ENCODE results near the gene SPAG16.
"Not testable (repeated sequence)": the region's sequence is repeated elsewhere in the genome, so short reads cannot be mapped to it uniquely, and the experiment has no call there.

The SPAG16 gene

DNA sequence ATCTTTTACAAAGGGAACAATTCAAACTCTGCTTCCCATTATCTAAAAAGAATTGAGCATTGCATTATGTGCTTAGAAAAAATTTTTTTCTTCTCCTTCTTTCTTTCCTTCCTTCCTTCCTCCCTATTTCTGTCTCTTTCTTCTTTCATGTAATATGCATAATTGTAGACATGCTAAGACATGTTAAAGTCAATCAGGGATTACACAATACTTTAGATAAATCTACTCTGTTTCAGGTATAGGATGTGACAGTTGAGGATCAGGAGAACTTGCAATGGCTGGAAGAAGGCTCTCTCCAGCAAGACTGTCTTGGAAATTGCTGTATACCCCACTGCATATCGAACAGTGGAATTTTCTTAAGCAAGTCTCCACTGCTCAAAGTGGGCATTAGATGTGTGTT is 9.0 kb upstream of the SPAG16 start:
- DNase-seq: no peak

DNA sequence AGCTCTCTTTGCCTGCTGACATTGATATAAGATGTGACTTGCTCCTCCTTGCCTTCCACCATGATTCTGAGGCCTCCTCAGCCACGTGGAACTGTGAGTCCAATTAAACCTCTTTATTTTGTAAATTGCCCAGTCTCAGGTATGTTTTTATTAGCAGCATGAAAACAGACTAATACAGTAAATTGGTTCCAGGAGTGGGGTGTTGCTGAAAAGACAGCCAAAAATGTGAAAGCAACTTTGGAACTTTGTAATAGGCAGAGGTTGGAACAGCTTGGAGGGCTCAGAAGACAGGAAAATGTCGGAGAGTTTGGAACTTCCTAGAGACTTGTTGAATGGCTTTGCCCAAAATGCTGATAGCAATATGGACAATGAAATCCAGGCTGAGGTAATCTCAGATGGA is 7.1 kb upstream of the SPAG16 start:
- DNase-seq: not testable (repeated sequence)

DNA sequence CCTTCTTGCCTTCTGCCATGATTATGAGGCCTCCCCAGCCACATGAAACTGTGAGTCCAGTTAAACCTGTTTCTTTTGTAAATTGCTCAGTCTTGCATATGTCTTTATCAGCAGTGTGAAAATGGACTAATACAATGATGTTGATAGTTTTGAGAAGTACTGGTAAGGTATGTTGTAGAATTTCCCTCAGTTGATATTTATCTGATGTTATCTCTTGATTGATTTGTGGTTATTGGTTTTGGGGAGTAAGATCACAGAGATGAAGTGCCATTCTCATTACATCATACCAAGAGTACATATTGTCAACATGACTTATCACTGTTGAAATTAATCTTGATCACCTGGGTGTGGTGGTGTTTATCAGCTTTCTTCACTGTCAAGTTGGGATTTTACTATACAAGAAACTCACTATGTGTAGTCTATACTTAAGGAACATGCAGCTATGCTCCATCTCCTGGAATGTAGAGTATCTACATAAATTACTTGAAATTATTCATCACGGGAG is 5.1 kb upstream of the SPAG16 start:
- no peak for DNase-seq

DNA sequence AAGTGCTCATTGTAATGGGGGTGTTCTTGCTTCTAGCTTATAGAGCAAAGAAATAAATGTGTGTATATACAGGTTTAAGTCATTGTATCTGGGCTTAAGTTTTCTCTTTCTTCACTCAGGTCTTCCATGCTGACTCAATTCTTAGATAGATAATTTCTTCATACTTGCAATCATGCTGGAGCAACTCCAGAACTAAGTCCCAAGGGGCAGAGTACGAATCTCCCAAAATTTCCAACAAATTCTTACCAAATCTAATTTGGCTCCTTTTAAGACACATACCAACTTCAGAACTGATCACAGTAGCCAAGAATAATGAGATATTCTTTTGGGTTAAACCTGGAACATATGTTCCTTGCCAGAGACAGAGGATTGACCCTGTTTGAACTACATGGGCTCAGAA is 4.3 kb upstream of the SPAG16 start:
- no peak for DNase-seq

DNA sequence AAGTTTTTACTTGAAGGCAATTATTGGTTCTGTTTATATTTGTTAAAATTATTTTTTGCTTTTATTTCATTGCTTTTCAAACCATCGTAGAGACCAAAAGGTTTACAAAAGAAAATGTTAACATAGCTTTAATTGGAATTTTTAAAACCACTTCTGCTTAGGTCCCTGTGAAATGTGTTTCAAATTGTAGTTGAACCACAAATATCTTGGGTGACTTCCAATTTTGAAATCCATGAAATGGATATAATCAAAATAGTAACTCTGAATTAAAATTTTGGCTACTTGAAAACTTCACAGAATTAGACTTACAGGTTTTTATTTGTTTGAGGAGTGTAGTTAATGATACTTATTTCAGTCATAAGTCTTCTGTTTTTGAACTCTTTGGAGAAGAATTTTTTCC is 3.1 kb upstream of the SPAG16 start:
- DNase-seq: no peak

DNA sequence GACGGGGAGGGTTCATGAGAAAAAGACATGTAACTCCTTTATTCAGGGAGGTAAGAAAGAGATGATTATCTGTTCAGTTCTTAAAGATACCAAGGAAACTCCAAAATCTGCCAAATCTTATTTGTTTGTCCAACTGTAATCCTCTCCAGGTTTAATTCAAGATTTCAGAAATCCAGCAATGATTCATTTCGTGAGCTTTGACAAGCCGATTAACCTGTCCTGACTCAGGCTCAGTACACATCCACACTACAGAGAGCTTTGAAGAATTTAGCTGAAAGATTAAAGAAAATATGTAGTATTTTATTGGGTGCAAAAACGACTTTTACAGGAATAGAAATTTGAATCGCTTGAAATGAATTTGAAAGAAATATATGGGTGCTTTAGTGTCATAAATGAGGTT is 1.1 kb downstream of the SPAG16 start:
- no peak for DNase-seq

DNA sequence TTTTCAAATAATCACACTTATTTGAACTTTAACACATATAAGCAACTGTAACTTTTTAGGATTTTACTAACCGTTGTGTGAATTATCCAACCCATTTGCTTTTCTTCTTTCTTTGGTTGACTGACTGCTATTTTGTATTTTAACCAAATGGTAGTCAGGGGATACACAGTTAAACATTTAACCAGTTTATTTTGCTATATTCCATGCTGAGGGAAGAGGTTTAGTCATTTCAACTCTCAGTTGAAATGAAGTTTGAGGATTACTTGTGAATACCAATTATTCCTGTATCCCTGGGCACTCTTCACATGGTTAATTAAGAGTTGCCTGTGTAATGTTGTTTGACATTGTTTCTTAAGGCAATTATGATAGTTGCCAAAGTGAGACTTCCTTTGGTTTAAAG is 1.9 kb downstream of the SPAG16 start:
- DNase-seq: no peak

DNA sequence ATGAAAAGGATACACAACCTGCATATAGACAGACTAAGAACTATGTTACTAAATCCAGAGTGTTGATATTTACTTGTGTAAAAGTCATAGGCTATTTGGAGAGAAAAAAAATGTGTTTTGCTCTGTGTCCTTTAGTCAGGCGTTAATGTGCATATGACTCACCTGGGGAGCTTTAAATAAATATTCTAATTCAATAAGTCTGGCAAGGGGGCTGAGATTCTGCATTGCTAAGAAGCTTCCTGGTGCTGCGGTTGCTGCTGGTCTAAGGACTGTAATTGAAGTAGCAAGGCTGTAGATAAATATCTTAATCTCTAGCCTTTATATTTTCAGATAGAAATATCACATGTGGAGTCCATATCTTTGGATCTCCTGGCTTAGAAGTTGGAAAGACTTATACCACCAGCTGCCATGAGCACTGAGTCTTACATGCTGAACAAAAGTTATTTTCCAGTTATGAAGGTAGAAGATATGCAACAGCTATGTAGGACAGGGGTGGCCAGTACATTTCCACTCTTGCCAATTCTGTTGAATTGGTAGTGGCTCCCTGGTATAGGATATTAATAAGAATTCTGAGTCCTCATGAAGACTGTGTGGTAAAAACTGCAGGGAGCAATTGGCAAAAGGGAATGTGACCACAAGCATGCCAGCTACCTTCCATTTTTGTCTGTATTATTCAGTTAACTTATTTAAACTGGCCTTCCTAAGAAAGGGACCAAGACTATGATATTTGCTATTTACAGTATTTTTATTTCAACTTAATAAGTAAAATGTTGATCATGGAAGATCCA is 4.8 kb downstream of the SPAG16 start:
- no peak for DNase-seq

DNA sequence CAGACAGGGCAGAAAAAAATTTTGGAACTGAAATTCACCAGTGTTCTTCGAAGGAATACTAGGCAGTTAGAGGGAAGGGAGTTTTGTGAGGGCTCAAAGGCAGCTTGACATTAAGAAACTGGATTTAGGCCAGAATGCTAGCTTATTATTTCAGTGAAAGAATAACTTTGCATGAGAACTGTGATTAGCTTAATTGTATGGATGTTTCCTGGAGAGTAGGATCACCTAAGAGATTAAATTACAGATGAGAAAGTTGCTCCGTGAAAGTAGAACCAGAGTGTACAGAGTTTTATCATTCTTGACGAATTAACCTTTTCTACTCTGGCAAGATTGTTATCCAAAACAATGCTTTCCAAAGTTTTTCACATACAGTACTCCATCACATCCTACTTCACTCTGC is 6.2 kb downstream of the SPAG16 start:
- no peak for DNase-seq

DNA sequence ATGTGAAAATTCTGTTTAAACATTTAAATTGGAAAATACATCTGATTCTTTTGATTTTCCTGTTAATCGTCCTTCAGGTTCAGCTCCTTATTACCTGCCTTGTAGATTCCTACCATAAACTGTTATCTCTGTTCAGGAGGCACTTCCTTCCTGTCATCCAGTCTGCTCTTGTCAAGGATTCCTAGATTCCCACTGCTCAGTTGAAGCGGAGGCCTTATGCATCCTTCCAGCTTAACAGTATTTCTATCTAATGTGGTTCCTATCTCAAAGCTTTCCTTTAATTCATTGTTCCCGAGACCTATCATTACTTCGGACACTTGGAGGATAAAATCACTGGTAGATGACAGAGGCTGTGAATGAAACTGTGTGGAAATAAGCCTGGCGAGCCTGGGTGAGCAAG is 12.0 kb downstream of the SPAG16 start:
- no peak for DNase-seq

DNA sequence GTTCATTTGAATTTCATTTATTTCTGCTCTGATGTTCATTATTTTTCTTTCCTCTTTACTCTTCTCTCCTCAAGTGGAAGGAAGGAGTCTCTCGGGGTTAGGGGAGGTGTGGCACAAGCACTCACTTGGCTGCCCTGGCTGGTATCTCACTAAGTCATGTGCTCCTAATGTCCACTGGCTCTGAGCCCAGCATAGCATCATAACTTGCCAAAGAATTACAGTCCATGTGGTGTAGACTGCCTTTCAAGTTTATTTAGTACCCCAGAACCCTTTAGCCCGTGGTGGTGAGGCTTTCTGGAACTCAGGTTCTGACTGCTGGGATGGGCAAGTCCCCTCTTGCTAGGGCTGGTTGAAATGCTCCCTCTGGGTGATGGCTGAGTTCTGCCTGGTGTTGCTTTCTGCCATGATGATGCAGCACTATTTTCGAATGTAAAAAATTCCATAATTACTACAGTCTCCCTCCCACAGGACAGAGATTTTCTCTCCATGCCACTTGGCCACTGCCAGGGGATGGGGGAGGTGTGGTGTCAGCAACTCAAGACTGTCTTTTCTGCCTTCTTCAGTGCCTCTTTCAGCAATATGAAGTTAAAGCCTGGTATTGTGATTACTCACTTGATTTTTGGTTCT is 22.2 kb downstream of the SPAG16 start:
- DNase-seq: no peak

DNA sequence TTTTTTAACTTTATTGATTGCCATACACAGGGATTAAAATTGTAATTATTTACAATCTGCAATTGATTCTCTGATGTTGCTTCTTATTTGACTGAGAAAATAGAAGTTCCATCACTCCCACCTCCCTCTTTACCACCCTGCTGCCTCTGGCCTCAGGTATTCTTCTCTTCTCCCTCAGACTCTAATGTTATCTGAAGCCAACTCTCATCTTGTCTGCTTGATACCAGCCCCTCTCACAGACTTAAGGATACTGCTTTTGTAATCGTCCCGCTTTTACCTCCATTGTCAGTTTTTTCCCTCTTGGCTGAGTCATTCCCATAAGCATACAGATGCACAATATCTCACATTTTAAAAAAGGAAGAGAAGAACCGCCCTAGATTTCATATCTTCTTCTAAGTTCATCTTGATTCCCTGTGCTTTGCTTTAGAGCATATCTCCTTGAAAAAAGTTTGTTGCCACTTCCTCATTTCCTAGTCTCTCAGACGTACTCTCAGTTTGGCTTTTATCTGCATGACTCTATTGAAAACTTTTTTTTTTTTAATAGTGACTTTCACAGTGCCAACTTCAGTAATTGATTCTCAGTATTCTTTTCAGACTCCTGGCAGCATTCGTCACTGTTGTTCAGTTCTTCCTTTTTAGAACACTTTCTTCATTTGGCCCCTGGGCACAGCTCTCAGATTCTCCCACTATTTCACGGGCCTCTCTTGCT is 31.1 kb downstream of the SPAG16 start:
- no peak for DNase-seq

DNA sequence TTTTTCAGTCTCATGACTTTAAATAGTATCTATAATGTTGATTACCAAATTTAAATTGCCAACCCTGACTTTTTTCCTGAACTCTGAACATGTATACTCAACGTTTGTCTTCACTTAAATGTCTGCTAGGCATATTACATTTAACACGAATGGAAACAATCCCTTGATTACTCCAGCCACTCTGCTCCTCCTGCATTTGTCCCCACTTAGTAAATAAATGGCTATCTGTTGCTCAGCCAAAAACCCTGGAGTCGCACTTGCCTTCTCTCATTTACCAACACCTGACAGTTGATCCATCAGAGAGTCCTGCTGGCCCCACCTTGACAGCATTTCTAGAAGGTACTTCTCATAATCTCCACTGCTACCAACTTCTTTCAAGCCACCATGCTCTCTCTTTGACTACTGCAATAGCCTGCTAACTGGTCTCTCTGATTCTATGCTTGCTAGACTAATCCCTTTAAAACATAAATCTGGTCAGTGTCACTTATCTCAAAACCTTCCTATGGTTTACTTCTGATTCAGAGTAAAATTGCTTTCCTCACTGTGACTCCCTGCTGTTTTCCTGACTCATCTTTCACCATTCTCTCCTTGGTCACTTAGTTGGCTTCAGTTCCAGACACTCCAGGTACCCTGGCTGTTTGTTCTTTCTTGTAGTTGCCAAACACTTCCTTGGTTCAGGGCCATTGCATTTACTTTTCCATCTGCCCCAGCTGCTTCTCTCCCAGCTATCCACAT is 31.9 kb downstream of the SPAG16 start:
- DNase-seq: no peak

DNA sequence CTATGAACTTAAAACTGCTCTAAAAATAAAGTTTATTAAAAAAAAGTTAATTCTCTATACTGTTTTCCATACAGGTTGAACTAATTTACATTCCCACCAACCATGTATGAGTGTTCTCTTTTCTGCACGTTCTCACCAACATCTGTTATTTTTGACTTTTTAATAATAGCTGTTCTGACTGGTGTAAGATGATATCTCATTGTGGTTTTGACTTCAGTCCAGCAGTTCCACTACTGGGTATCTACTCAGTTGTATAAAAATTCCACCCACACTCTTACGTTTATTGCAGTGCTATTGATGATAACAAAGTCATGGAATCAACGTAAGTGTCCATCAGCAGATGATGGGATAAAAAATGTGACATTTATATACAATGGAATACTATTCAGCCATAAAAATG is 33.7 kb downstream of the SPAG16 start:
- no peak for DNase-seq

DNA sequence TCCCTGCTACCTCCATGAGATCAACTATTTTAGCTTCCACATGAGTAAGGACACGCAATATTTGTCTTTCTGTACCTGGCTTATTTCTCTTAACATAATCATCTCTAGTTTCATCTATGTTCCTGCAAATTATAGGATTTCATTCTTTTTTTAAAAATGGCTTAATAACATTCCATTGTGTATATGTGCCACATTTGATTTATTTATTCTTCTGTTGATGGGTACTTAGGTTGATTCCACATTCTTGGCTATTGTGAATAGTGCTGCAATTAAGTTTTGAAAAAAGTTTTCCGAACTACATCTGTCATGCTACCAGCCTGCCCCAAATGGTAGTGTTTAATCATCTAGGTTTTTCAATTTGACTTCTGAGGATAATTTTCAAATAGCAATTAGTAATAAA is 36.3 kb downstream of the SPAG16 start:
- DNase-seq: no peak

DNA sequence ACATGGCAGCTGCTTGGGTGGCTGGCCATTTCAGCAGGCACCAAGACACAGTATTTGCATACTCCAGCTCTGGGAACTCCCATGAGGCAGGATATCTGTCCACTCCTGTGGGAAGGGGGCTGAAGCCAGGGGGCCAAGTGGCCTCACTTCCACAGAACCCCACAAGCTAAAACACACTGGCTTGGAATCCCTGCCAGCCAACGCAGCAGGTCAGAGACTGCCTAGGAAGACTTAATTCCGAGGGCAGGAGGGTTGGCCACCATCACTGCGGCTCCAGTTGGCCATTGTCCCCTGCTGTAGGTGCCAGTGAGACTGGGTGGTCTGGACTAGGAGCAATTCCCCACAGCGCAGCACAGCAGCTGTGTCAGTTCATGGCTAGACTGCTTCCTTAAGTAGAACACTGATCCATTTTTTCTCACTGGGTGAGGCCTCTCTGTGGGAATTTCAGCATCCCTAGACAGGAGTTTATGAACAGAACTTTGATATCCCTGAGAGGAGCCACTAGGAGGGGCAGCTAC is 52.0 kb downstream of the SPAG16 start:
- no peak for DNase-seq

DNA sequence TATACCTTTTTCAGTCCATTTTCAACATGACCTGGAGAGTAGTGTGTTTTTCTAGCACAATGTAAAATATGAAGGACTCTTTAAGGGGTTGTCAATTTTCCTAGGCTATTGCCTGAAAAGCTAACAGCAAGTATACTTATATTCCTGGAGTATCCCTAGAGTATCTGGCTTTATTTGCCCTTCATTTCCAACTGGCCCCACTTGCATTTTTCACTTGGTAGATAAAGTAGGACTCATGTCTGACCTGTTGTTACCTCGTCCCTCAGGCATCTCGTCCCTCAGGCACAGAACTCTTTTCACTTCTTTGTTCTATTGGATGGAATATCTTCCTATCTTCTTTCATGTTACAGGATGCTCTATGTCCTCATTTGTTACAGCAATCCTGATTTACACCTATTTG is 69.2 kb downstream of the SPAG16 start:
- no peak for DNase-seq

DNA sequence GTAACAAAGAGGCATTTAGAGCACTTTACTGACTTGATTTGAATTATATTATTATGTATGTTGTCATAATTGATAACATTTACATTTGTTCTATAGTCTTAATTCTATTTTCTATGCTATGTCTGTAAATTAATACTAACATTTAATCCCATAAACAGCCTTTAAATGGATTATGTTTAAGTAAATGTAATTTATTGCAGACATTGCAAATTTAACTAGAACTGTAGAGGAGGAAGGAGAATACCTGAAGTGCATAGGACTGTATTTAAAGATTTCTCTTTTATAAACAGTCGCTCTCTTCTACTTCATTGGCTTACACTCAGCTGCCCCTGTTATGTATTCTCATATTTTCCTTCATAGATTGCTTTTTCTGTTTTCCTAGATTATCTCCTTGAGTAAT is 92.4 kb downstream of the SPAG16 start:
- no peak for DNase-seq

DNA sequence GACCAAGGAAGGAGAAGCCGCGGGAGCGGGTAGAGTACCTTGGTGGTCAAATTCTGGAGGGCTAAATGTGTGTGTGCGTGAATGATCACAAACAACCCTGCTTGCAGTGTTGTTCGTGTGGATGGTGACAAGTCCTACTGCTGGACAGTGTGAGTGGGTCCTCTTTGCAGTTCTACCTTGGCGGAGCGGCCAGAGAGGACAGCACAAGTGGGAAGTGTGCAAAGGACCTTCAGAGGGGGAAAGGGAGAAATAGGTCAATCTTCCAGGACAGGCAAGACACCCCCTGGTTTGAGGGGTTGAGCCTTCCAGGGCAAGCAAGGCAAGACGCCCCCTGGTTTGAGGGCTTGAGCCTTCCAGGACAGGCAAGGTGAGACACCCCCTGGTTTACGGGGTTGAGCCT is 122.8 kb downstream of the SPAG16 start:
- DNase-seq: not testable (repeated sequence)

DNA sequence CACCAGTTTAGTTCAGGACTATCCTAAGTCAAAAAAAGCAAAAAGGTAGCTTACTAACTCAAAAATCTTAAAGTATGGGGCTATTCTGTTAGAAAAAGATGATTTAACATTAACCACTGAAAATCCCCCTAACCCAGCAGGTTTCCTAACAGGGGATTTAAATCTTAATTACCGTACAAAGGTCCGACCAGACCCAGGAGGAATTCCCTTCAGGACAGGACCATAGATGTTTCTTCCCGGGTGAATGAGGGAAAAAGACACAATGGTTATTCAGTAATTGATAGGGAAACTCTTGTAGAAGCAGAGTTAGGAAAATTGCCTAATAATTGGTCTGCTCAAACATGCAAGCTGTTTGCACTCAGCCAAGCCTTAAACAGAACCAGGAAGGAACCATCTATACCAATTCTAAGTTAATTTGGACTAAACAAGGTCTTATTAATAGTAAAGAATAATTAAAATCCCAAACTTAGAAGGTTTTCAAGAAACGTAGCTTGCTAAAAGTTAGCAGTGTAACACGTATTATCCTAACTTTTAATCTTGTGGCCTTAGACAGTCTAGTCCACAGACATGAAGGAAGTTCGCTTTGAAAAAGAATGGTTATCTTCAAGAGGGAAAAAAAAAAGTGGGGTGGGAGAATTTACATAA is 124.3 kb downstream of the SPAG16 start:
- DNase-seq: not testable (repeated sequence)

DNA sequence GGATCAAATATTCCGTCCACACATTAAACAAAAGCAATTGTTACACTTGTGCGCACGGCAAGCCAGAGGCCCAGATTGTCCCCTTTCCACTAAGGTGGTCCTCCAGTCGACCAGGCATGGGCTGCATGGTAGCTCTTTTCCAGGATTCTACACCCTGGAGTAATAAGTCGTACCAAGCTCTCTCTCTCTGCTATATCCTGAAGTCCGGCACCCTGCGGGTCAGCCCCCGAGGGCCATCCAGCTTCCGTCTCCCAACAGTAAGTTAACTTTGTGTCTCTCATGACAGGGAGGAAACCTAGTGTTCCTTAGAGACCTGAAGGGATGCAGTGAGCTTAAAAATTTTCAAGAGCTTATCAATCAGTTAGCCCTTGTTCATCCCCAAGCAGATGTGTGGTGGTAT is 126.4 kb downstream of the SPAG16 start:
- DNase-seq: not testable (repeated sequence)

DNA sequence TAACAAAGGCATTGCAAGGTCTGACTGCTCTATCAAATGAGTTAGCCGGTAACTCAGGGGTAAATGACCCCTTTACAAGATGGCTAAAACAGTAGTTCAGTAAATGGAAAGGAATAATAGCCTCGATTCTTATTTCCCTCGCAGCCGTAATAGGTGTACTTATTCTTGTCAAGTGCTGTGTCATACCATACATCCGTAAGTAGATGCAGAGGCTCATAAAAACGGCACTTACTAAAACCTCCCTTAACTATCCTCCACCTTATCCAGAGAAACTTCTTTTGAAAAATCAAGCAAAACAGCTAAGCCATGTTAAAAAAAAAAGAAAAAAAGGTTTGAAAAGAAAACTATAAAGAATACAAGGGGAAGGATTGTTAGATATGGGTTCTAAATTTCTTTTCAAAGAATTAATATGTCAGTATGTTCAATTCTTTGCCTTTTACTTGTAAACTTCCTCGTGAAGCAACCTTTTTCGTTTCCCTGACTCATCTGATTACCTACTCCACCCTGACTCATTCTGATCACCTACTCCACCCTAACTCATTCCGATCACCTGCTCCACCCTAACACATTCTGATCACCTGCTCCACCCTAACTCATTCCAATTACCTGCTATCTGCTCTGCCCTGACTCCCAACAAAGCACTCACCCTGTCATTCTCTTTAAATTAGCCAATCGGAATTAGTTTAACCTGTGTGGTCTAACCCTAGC is 127.5 kb downstream of the SPAG16 start:
- DNase-seq: no peak
